ENCODE data around the gene PIM1. TPM values are rescaled to one million over a fixed set of nuclear protein-coding genes. Genes with fewer than 3 reads are reported as not detected.
A peak's percentile ranks its signal among the peaks of the same experiment; 100 is the strongest.

PIM1 gene
- total RNA-seq, 2 experiments from 2014 or later: 175 to 183 TPM

DNA sequence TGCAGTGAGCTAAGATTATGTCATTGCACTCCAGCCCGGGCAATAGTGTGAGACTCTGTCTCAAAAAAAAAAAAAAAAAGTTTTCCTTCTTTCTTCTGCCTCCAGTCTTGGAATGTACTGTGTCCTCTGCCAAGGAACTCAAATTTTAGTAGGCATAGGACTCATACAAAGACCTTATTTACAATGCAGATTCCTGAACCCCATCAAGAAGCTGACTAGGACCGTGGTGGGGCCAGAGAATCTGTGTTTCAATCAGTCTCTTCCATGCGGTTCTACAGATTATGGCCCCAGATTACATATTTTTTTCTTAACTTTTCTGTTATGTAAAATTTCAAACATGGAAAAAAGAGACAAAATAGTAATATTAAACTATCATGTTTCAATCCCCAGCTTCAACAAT, 29.8 kb upstream of the PIM1 start:
- H3K27me3 ChIP-seq (ENCODE audit: control insufficient read depth in 1 of 2, insufficient read depth in 2 of 2, low read length in 2 of 2): no peaks in the 10 kb centered on the region
- Mint-ChIP-seq H3K4me3 (no peak overlapping the region), H3K9me3 (no peaks in the 10 kb centered on the region), H3K27me3 (no peaks in the 10 kb centered on the region), H3K4me1 (ENCODE audit: low read depth) (peaks cover 18% of the 10 kb centered on the region), H3K27ac (no peak overlapping the region), H3K36me3 (ENCODE audit: low read depth) (no peaks in the 10 kb centered on the region)
- POLR2A ChIA-PET: no interaction called here
- H3K9me3 ChIP-seq (ENCODE audit: control insufficient read depth in 1 of 2, insufficient read depth in 1 of 2, low read length in 2 of 2): no peaks in the 10 kb centered on the region
- H3K4me1 ChIP-seq (ENCODE audit: insufficient read depth, low read length): peaks cover 26% of the 10 kb centered on the region
- H3K36me3 ChIP-seq (ENCODE audit: insufficient read depth, low read length): no peaks in the 10 kb centered on the region
- CTCF ChIA-PET: interaction anchor here (0.7 to 0.9 kb wide), 2 partner anchors 11 to 878 kb away, joined by 3 to 4 read pairs; no protein-coding TSS in a partner anchor
- H3K27ac ChIP-seq (ENCODE audit: low read depth in 1 of 2, low read length in 2 of 2): no peak overlapping the region
- intact Hi-C loops (cut with DNase I, micrococcal nuclease): no loop called here
- no peak for DNase-seq
- H3K4me3 ChIP-seq (ENCODE audit: low read length): no peak overlapping the region
- no peak for ATAC-seq (ENCODE audit: poor library complexity)
- TF ChIP-seq, protein P1, sequence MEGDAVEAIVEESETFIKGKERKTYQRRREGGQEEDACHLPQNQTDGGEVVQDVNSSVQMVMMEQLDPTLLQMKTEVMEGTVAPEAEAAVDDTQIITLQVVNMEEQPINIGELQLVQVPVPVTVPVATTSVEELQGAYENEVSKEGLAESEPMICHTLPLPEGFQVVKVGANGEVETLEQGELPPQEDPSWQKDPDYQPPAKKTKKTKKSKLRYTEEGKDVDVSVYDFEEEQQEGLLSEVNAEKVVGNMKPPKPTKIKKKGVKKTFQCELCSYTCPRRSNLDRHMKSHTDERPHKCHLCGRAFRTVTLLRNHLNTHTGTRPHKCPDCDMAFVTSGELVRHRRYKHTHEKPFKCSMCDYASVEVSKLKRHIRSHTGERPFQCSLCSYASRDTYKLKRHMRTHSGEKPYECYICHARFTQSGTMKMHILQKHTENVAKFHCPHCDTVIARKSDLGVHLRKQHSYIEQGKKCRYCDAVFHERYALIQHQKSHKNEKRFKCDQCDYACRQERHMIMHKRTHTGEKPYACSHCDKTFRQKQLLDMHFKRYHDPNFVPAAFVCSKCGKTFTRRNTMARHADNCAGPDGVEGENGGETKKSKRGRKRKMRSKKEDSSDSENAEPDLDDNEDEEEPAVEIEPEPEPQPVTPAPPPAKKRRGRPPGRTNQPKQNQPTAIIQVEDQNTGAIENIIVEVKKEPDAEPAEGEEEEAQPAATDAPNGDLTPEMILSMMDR (IDR thresholded peaks at IDR 0.05): no peak

DNA sequence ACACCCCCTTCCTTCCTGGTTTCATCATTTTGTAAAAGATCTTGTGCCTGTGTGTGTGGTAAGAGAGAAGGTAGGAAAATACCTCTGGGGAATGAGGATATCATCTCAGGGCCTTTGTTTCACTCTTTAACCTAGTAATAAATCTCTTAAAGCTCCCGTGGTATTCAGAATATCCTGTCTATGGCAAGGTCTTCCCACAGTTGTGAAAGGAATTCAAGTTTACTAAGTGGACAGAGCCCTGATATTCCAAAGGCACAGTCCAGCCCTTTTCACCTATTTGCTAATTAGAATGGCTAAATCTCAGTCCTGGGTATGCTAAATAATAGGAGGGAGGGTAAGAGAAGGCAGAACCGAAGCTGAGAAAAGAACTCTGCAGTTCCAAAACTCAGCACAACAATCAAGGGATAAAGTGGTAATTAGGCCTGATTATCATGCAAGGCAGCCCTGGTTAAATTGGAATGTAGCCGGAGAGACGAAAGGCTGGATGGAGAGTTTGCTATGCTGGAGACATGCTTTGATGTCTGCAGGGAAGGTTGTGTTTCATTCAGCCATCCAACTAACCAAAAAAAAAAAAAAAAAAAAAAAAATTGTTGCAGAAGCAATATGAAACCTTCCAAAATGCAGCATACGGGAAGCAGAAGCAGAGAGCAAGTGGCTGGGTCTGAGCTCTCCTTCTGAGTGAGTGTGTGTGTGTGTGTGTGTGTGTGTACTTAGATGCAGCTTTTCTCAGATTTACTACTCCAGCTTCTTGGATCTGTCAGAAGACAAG, 28.5 kb upstream of the PIM1 start:
- Histone ChIP-seq H3K4me1 (ENCODE audit: insufficient read depth, low read length) (peaks cover 19% of the 10 kb centered on the region), H3K27me3 (ENCODE audit: control insufficient read depth in 1 of 2, insufficient read depth in 2 of 2, low read length in 2 of 2) (no peaks in the 10 kb centered on the region), H3K27ac (ENCODE audit: low read depth in 1 of 2, low read length in 2 of 2) (peak overlapping the region in 1 of 2 donors; percentile 22), H3K4me3 (ENCODE audit: low read length) (no peak overlapping the region), H3K9me3 (ENCODE audit: control insufficient read depth in 1 of 2, insufficient read depth in 1 of 2, low read length in 2 of 2) (no peaks in the 10 kb centered on the region), H3K36me3 (ENCODE audit: insufficient read depth, low read length) (no peaks in the 10 kb centered on the region)
- no peak overlapping the region for H3K27ac Mint-ChIP-seq
- intact Hi-C loops (cut with DNase I, micrococcal nuclease): no loop called here
- no peaks in the 10 kb centered on the region for H3K9me3 Mint-ChIP-seq
- ChIA-PET POLR2A (no interaction called here), CTCF (interaction anchor here (1.2 kb wide), 1 partner anchor 23 kb away, joined by 3 read pairs; no protein-coding TSS in a partner anchor)
- H3K36me3 Mint-ChIP-seq (ENCODE audit: low read depth): no peaks in the 10 kb centered on the region
- TF ChIP-seq, protein P1 (IDR thresholded peaks at IDR 0.05): no peak
- no peak for DNase-seq
- H3K4me3 Mint-ChIP-seq: no peak overlapping the region
- peaks cover 16% of the 10 kb centered on the region for H3K4me1 Mint-ChIP-seq (ENCODE audit: low read depth)
- H3K27me3 Mint-ChIP-seq: no peaks in the 10 kb centered on the region
- no peak for ATAC-seq (ENCODE audit: poor library complexity)

DNA sequence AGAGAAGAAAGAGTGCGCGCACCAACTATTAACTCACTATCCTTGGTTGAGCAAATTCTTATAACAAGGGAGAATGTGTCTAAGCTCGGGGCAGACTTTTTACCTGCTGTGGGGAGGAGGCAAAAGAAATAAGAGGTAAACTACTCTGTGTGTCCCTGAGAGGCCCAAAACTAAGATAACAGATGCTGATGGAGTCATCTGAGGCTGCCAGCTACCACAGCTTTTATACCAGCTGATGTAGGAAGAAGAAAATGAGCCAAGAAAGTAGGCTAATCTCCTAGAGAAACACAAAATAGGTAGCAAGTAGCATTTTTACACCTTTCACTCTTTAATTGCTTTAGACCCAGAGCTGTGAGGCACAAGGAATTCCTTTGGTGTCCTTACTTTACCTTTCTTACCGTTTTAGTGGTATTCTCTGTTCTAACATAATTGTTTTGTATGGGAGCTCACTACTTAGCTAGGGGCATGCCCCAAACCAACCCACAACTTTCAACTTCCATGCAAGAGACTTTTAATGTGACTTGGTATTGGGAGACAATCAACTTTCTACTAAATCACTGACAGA, 27.8 kb upstream of the PIM1 start:
- POLR2A ChIA-PET: no interaction called here
- no peak overlapping the region for H3K4me3 Mint-ChIP-seq
- H3K36me3 ChIP-seq (ENCODE audit: insufficient read depth, low read length): no peaks in the 10 kb centered on the region
- ATAC-seq (ENCODE audit: poor library complexity) (no peak), DNase-seq (no peak)
- intact Hi-C loops (cut with DNase I, micrococcal nuclease): no loop called here
- no peaks in the 10 kb centered on the region for H3K9me3 ChIP-seq (ENCODE audit: control insufficient read depth in 1 of 2, insufficient read depth in 1 of 2, low read length in 2 of 2)
- H3K27me3 Mint-ChIP-seq: no peaks in the 10 kb centered on the region
- no peaks in the 10 kb centered on the region for H3K36me3 Mint-ChIP-seq (ENCODE audit: low read depth)
- no peak overlapping the region for H3K27ac Mint-ChIP-seq
- H3K27ac ChIP-seq (ENCODE audit: low read depth in 1 of 2, low read length in 2 of 2): peak overlapping the region in 1 of 2 donors; percentile 22
- CTCF ChIA-PET: interaction anchor here (1.2 kb wide), 1 partner anchor 22 kb away, joined by 3 read pairs; no protein-coding TSS in a partner anchor
- no peak overlapping the region for H3K4me3 ChIP-seq (ENCODE audit: low read length)
- peaks cover 15% of the 10 kb centered on the region for H3K4me1 ChIP-seq (ENCODE audit: insufficient read depth, low read length)
- H3K9me3 Mint-ChIP-seq: no peaks in the 10 kb centered on the region
- H3K27me3 ChIP-seq (ENCODE audit: control insufficient read depth in 1 of 2, insufficient read depth in 2 of 2, low read length in 2 of 2): no peaks in the 10 kb centered on the region
- H3K4me1 Mint-ChIP-seq (ENCODE audit: low read depth): peaks cover 16% of the 10 kb centered on the region
- TF ChIP-seq, protein P1 (IDR thresholded peaks at IDR 0.05): no peak
